ENCODE results near the gene GABPB2. TPM values are rescaled to one million over a fixed set of nuclear protein-coding genes. Genes with fewer than 3 reads are reported as not detected.

The GABPB2 gene
- 10 to 100 TPM in 1 of 4 donors, 1 to 10 TPM in 3; 1.1 to 12.6 (median 5.0) TPM for polyA plus RNA-seq
- long read RNA-seq, donor 1 = 0 reads
- long read RNA-seq, donor 2 = 0 reads
- long read RNA-seq, donor 3, full-length matches to known transcripts = 1 of 15 reads
- long read RNA-seq, donor 3, partial matches to known transcripts = 14 of 15 reads
- long read RNA-seq, donor 3, other reads (novel, unspliced or antisense) = 0 of 15 reads
- long read RNA-seq, donor 4 = 0 reads
- long read RNA-seq, donor 5 = 0 reads
- long read RNA-seq, donor 6 = 0 reads
- long read RNA-seq, donor 7 = 0 reads
- long read RNA-seq, donor 8 = 0 reads
- long read RNA-seq, donor 9 = 0 reads
- long read RNA-seq, donor 10, partial matches to known transcripts = 35 of 35 reads
- long read RNA-seq, donor 10, other reads (novel, unspliced or antisense) = 0 of 35 reads

GRCh38 chr1:151070474-151071276 is at the start of gene GABPB2:
Gene GABPB2 (plus strand): TSS chr1:151070761. CDS start chr1:151088190, 17,429 bp downstream.
- H3K27me3 ChIP-seq (ENCODE audit: control insufficient read depth in 3 of 3, insufficient read depth in 3 of 3, low read length in 3 of 3) = no peaks in the 10 kb centered on the region
- H3K4me1 ChIP-seq (ENCODE audit: control insufficient read depth in 3 of 3, insufficient read depth in 2 of 3, low read depth in 1 of 3, low read length in 2 of 3) = peaks cover 0 to 7% (median 0%) of the 10 kb centered on the region in 3 donors
- no peaks in the 10 kb centered on the region for H3K9me3 ChIP-seq (ENCODE audit: control insufficient read depth in 2 of 2, insufficient read depth in 1 of 2, low read depth in 1 of 2, low read length in 1 of 2)
- peak within 1 kb of the TSS; percentile 87 to 96 (median 92) for H3K27ac ChIP-seq (ENCODE audit: low read depth in 1 of 3, low read length in 2 of 3)
- peaks cover 0 to 14% (median 2%) of the 10 kb centered on the region in 3 donors for H3K36me3 ChIP-seq (ENCODE audit: control insufficient read depth in 3 of 3, insufficient read depth in 2 of 3, low read depth in 1 of 3, low read length in 3 of 3)
- FAIRE-seq (no peak), DNase-seq (peak; percentile 89 to 96)
- peak within 1 kb of the TSS; percentile 70 to 89 (median 78) for H3K4me3 ChIP-seq (ENCODE audit: low read depth in 1 of 3, low read length in 3 of 3)
- WGBS, 3 donors = 0% methylated on average over 40 to 50 of the region's 50 CpGs

DNA sequence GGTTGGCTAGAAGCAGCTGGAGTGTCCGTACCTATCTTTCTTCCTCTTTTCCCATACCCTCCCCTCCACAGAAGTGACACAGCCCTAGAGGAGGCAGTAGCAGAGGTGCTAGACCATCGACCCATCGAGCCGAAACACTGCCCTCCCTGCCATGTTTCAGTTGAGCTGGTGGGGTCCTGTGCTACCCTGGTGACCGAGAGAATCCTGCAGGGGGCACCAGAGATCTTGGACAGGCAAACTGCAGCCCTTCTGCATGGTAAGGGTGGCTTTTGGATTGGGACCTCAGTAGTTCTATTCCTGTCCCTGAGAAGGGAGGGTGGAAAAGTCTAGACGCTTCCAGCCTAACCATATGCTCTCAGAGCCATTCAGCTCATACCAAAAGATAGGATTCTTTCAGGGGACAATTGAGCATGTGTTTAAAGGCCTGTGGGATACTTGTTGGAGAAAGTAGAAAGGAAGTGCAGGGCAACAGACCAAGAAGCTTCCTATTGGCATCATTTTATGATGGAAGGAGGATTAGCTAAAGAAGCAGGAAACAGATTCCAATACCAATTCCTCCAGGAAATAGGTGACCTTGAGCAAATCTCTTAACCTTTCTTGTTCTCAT is 45.9 kb upstream of the GABPB2 start:
- Histone ChIP-seq H3K4me3 (ENCODE audit: low read depth in 1 of 3, low read length in 3 of 3) (no peak overlapping the region), H3K9me3 (ENCODE audit: control insufficient read depth in 2 of 2, insufficient read depth in 1 of 2, low read depth in 1 of 2, low read length in 1 of 2) (no peaks in the 10 kb centered on the region), H3K36me3 (ENCODE audit: control insufficient read depth in 3 of 3, insufficient read depth in 2 of 3, low read depth in 1 of 3, low read length in 3 of 3) (peaks cover 0 to 51% (median 5%) of the 10 kb centered on the region in 3 donors), H3K27ac (ENCODE audit: low read depth in 1 of 3, low read length in 2 of 3) (no peak overlapping the region), H3K27me3 (ENCODE audit: control insufficient read depth in 3 of 3, insufficient read depth in 3 of 3, low read length in 3 of 3) (no peaks in the 10 kb centered on the region), H3K4me1 (ENCODE audit: control insufficient read depth in 3 of 3, insufficient read depth in 2 of 3, low read depth in 1 of 3, low read length in 2 of 3) (no peaks in the 10 kb centered on the region)
- 32 to 52% (median 46%) methylated on average over 6 of the region's 6 CpGs for WGBS, 3 donors
- peak; percentile 73 to 76 for DNase-seq
- FAIRE-seq = no peak

DNA sequence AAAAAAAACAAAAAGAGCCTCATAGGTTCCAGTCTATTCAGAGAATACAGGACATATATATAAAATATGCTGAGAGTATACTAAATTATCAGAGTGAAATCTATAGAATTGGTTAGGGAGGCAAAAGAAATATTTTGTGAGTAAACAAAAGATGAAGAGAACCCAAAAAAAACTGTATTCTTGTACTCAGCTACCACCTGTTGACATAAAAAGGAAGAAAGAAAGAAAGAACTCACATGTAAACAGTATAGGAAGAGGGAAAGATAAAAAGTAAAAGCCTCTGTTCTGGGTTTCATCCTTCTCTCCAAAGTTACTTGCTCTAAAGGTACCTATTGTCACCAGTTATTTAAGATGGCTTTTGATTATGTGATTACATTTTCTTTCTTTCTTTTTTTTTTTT is 44.1 kb upstream of the GABPB2 start:
- no peak for FAIRE-seq

DNA sequence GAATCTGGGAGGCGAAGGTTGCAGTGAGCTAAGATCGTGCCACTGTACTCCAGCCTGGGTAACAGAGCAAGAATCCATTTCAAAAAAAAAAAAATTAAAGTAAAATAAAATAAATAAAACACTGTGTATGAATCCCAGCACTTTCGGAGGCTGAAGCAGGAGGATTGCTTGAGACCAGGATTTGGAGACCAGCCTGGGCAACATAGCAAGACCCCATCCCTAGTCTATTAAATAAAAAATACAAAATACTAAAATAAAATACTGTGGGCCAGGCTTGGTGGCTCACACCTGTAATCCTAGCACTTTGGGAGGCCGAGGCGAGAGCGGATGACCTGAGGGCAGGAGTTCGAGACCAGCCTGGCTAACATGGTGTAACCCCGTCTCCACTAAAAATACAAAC is 38.4 kb upstream of the GABPB2 start:
- Histone ChIP-seq H3K27ac (ENCODE audit: low read depth in 1 of 3, low read length in 2 of 3) (no peak overlapping the region), H3K27me3 (ENCODE audit: control insufficient read depth in 3 of 3, insufficient read depth in 3 of 3, low read length in 3 of 3) (no peaks in the 10 kb centered on the region), H3K4me1 (ENCODE audit: control insufficient read depth in 3 of 3, insufficient read depth in 2 of 3, low read depth in 1 of 3, low read length in 2 of 3) (no peaks in the 10 kb centered on the region), H3K36me3 (ENCODE audit: control insufficient read depth in 3 of 3, insufficient read depth in 2 of 3, low read depth in 1 of 3, low read length in 3 of 3) (peaks cover 0 to 58% (median 14%) of the 10 kb centered on the region in 3 donors), H3K4me3 (ENCODE audit: low read depth in 1 of 3, low read length in 3 of 3) (no peak overlapping the region), H3K9me3 (ENCODE audit: control insufficient read depth in 2 of 2, insufficient read depth in 1 of 2, low read depth in 1 of 2, low read length in 1 of 2) (no peaks in the 10 kb centered on the region)
- DNase-seq (no peak), FAIRE-seq (no peak)
- WGBS, 3 donors = 98 to 100% (median 98%) methylated on average over 8 of the region's 8 CpGs

More for the DNA sequence above, 44.1 kb upstream of the GABPB2 start:
- Histone ChIP-seq H3K4me1 (ENCODE audit: control insufficient read depth in 3 of 3, insufficient read depth in 2 of 3, low read depth in 1 of 3, low read length in 2 of 3) (no peaks in the 10 kb centered on the region), H3K27ac (ENCODE audit: low read depth in 1 of 3, low read length in 2 of 3) (no peak overlapping the region), H3K27me3 (ENCODE audit: control insufficient read depth in 3 of 3, insufficient read depth in 3 of 3, low read length in 3 of 3) (no peaks in the 10 kb centered on the region), H3K9me3 (ENCODE audit: control insufficient read depth in 2 of 2, insufficient read depth in 1 of 2, low read depth in 1 of 2, low read length in 1 of 2) (no peaks in the 10 kb centered on the region), H3K36me3 (ENCODE audit: control insufficient read depth in 3 of 3, insufficient read depth in 2 of 3, low read depth in 1 of 3, low read length in 3 of 3) (peaks cover 0 to 54% (median 11%) of the 10 kb centered on the region in 3 donors), H3K4me3 (ENCODE audit: low read depth in 1 of 3, low read length in 3 of 3) (no peak overlapping the region)
- DNase-seq = no peak

DNA sequence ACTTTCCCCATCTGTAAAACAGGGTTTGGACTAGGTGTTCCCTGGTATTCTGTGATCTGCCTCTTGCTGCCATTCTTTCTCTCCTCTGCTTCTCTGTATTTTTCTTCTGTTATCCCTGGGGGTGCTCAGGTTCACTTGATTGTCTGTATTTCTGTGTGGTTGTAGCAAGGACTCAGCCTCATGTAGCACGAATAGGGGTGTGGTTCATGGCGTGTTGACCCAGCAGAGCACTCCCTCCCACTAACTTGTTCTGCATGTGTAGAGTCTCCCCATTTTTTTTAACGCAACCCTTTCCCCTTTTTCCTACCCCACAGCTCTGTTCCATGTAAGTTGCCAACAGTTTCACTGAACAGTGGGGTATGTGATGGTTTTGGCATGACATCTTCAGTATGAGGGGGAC is 35.4 kb upstream of the GABPB2 start:
- Histone ChIP-seq H3K9me3 (ENCODE audit: control insufficient read depth in 2 of 2, insufficient read depth in 1 of 2, low read depth in 1 of 2, low read length in 1 of 2) (no peaks in the 10 kb centered on the region), H3K4me1 (ENCODE audit: control insufficient read depth in 3 of 3, insufficient read depth in 2 of 3, low read depth in 1 of 3, low read length in 2 of 3) (no peaks in the 10 kb centered on the region), H3K27me3 (ENCODE audit: control insufficient read depth in 3 of 3, insufficient read depth in 3 of 3, low read length in 3 of 3) (no peaks in the 10 kb centered on the region), H3K4me3 (ENCODE audit: low read depth in 1 of 3, low read length in 3 of 3) (no peak overlapping the region), H3K36me3 (ENCODE audit: control insufficient read depth in 3 of 3, insufficient read depth in 2 of 3, low read depth in 1 of 3, low read length in 3 of 3) (peaks cover 0 to 37% (median 12%) of the 10 kb centered on the region in 3 donors), H3K27ac (ENCODE audit: low read depth in 1 of 3, low read length in 2 of 3) (no peak overlapping the region)
- 86 to 93% (median 92%) methylated on average over 3 of the region's 3 CpGs for WGBS, 3 donors
- no peak for DNase-seq
- no peak for FAIRE-seq

DNA sequence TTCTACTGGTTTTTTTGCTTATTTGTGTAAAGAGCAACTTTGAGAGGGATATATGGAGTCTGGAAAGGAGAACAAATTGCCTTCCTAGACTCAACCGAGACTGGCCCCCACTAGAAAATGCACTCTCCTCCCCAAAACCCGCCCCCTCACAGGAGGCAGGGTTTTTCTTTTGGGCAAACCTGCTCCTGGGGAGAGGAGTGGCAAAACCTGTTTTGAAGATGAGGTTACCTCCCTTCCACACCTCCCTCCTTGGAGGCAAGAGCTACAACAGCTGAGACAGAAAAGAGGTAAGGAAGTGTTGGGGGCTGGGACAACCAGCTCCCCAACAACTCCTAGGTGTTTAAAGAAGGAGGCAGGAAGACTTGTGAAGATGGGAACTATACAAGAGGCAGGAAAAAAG is 34.2 kb upstream of the GABPB2 start, which contains the start of gene BNIPL:
Gene BNIPL, plus strand, starts transcription at position 231 of the 400 bp plus-strand sequence. Its CDS starts 140 bp downstream, at position 371.
- H3K27ac ChIP-seq (ENCODE audit: low read depth in 1 of 3, low read length in 2 of 3) = no peak within 1 kb of the TSS
- no peak within 1 kb of the TSS for H3K4me3 ChIP-seq (ENCODE audit: low read depth in 1 of 3, low read length in 3 of 3)
- H3K36me3 ChIP-seq (ENCODE audit: control insufficient read depth in 3 of 3, insufficient read depth in 2 of 3, low read depth in 1 of 3, low read length in 3 of 3) = peaks cover 0 to 29% (median 9%) of the 10 kb centered on the region in 3 donors
- no peak for FAIRE-seq
- no peaks in the 10 kb centered on the region for H3K4me1 ChIP-seq (ENCODE audit: control insufficient read depth in 3 of 3, insufficient read depth in 2 of 3, low read depth in 1 of 3, low read length in 2 of 3)
- no peak for DNase-seq
- H3K27me3 ChIP-seq (ENCODE audit: control insufficient read depth in 3 of 3, insufficient read depth in 3 of 3, low read length in 3 of 3) = no peaks in the 10 kb centered on the region
- WGBS, 3 donors = 49 to 79% (median 66%) methylated on average over 2 of the region's 2 CpGs
- no peaks in the 10 kb centered on the region for H3K9me3 ChIP-seq (ENCODE audit: control insufficient read depth in 2 of 2, insufficient read depth in 1 of 2, low read depth in 1 of 2, low read length in 1 of 2)

- no peak overlapping the region for H3K4me3 ChIP-seq (ENCODE audit: low read depth in 1 of 3, low read length in 3 of 3)
- WGBS, 3 donors = 74 to 84% (median 75%) methylated on average over 6 of the region's 6 CpGs
- H3K27ac ChIP-seq (ENCODE audit: low read depth in 1 of 3, low read length in 2 of 3) = no peak overlapping the region
- no peaks in the 10 kb centered on the region for H3K27me3 ChIP-seq (ENCODE audit: control insufficient read depth in 3 of 3, insufficient read depth in 3 of 3, low read length in 3 of 3)
- DNase-seq (no peak), FAIRE-seq (no peak)
- H3K9me3 ChIP-seq (ENCODE audit: control insufficient read depth in 2 of 2, insufficient read depth in 1 of 2, low read depth in 1 of 2, low read length in 1 of 2) = no peaks in the 10 kb centered on the region
- no peaks in the 10 kb centered on the region for H3K4me1 ChIP-seq (ENCODE audit: control insufficient read depth in 3 of 3, insufficient read depth in 2 of 3, low read depth in 1 of 3, low read length in 2 of 3)
- H3K36me3 ChIP-seq (ENCODE audit: control insufficient read depth in 3 of 3, insufficient read depth in 2 of 3, low read depth in 1 of 3, low read length in 3 of 3) = peaks cover 0 to 26% (median 9%) of the 10 kb centered on the region in 3 donors
These were observed 33.5 kb upstream of the GABPB2 start for GRCh38 chr1:151037032-151037431.

DNA sequence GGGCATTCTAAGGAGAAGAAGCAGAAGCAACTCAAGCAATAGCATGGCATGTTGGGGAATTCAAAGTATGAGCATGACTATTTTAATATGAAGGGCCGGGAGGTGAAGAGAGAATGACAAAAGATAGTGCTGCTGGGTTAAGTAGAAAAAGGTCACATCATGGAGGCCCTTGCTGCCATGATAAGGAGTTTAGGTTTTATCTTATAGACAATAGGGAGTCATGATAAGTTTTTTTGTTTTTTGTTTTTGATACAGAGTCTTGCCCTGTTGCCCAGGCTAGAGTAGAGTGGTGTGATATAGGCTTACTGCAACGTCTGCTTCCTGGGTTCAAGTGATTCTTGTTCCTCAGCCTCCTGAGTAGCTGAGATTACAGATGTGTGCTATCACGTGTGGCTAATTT is 31.0 kb upstream of the GABPB2 start:
- DNase-seq (no peak), FAIRE-seq (no peak)
- WGBS, 3 donors = 93 to 96% (median 94%) methylated on average over 3 of the region's 3 CpGs
- H3K4me3 ChIP-seq (ENCODE audit: low read depth in 1 of 3, low read length in 3 of 3) = no peak overlapping the region
- no peaks in the 10 kb centered on the region for H3K4me1 ChIP-seq (ENCODE audit: control insufficient read depth in 3 of 3, insufficient read depth in 2 of 3, low read depth in 1 of 3, low read length in 2 of 3)
- no peaks in the 10 kb centered on the region for H3K27me3 ChIP-seq (ENCODE audit: control insufficient read depth in 3 of 3, insufficient read depth in 3 of 3, low read length in 3 of 3)
- peaks cover 0 to 14% (median 5%) of the 10 kb centered on the region in 3 donors for H3K36me3 ChIP-seq (ENCODE audit: control insufficient read depth in 3 of 3, insufficient read depth in 2 of 3, low read depth in 1 of 3, low read length in 3 of 3)
- H3K9me3 ChIP-seq (ENCODE audit: control insufficient read depth in 2 of 2, insufficient read depth in 1 of 2, low read depth in 1 of 2, low read length in 1 of 2) = no peaks in the 10 kb centered on the region
- H3K27ac ChIP-seq (ENCODE audit: low read depth in 1 of 3, low read length in 2 of 3) = no peak overlapping the region

All from small intestine (tissue), 16 donors.